Panc1 (cell line): ENCODE results near the gene ZNF865. TPM values are rescaled to one million over a fixed set of nuclear protein-coding genes. Genes with fewer than 3 reads are reported as not detected.

Source experiments
- ATAC-seq: fragments of 200-7000 bp; cut with Tn5 transposase; 2 replicates; pipeline ENCODE4 v1.9.1; 2020; ENCODE audit warnings: mild to moderate bottlenecking, moderate library complexity
- BruUV-seq: library from RNA; stranded (reverse); fragments of 400-500 nt; replicated peaks from 2 replicates; lab custom pipeline; 2021; lab: Mats Ljungman, UMichigan
- CTCF ChIA-PET: fragments of 300-600 bp; sonication (Branson Sonifier 250); formaldehyde crosslinking; loops from one replicate; lab custom pipeline; 2022; ENCODE audit warnings: antibody characterized with exemption; lab: Charles Lee
- POLR2A ChIA-PET: fragments of 300-600 bp; sonication (Branson Sonifier 250); formaldehyde crosslinking; loops from one replicate; lab custom pipeline; 2022; ENCODE audit warnings: antibody characterized with exemption; lab: Charles Lee
- DNase-seq: peaks from one replicate; pipeline ENCODE4 v3.0.0-alpha.2; 2010; ENCODE audit warnings: low read depth, low spot score
- H3K27ac ChIP-seq: 2 replicates; pipeline ENCODE4 v1.5.1; 2011; ENCODE audit warnings: mild to moderate bottlenecking, low read length, inconsistent platforms
- H3K27me3 ChIP-seq: fragments of 200-500 bp; sonication (Bioruptor generic); 2 replicates; pipeline ENCODE4 v1.6.0; 2014; ENCODE audit warnings: low read length, inconsistent platforms; ENCODE audit not compliant: control insufficient read depth, insufficient read depth
- H3K36me3 ChIP-seq: fragments of 200-500 bp; sonication (Bioruptor generic); 2 replicates; pipeline ENCODE4 v1.5.1; 2014; ENCODE audit warnings: inconsistent platforms, mild to moderate bottlenecking, low read length, moderate library complexity; ENCODE audit not compliant: control insufficient read depth, insufficient read depth
- H3K4me1 ChIP-seq: 2 replicates; pipeline ENCODE4 v1.5.1; 2011; ENCODE audit warnings: inconsistent platforms, mild to moderate bottlenecking, low read length, moderate library complexity; ENCODE audit not compliant: control insufficient read depth, insufficient read depth
- H3K4me3 ChIP-seq, 2 experiments: 2 replicates each; pipeline ENCODE4 v1.5.1; 2011 to 2012; ENCODE audit warnings: low read depth in 2 of 2, low read length in 2 of 2, mild to moderate bottlenecking in 2 of 2, inconsistent platforms in 1 of 2, moderate library complexity in 1 of 2
- H3K9me3 ChIP-seq: fragments of 200-500 bp; sonication (Bioruptor generic); 2 replicates; pipeline ENCODE4 v1.5.1; 2014; ENCODE audit warnings: low read depth, mild to moderate bottlenecking, inconsistent platforms, low read length, moderate library complexity; ENCODE audit not compliant: control insufficient read depth, insufficient read depth
- CTCF ChIP-seq: fragments of 450-650 bp; IDR thresholded peaks from 2 replicates; pipeline ENCODE4 v1.5.1; 2017; ENCODE audit warnings: mild to moderate bottlenecking
- POLR2AphosphoS5 ChIP-seq: IDR thresholded peaks from 2 replicates; pipeline ENCODE4 v1.6.1; 2012; ENCODE audit warnings: mild to moderate bottlenecking, low read depth, low read length, moderate library complexity
- SIN3A ChIP-seq: IDR thresholded peaks from 2 replicates; pipeline ENCODE4 v1.6.1; 2012; ENCODE audit warnings: low read depth, mild to moderate bottlenecking, low read length, moderate library complexity, borderline replicate concordance; ENCODE audit not compliant: insufficient read depth
- TCF7L2 ChIP-seq: IDR thresholded peaks from 2 replicates; pipeline ENCODE4 v1.6.1; 2011; ENCODE audit warnings: mild to moderate bottlenecking, low read depth, low read length, inconsistent platforms
- in situ Hi-C: cut with HindIII; loops from 2 replicates; pipeline ENCODE4 v1.10.0; 2016; ENCODE audit warnings: low sequenced_read_pairs, low pct_unique_long_range_greater_than_20kb
- intact Hi-C: fragments of 100-400 bp; cut with micrococcal nuclease; formaldehyde crosslinking; loops from one replicate; pipeline ENCODE4 v1.10.0; 2022; ENCODE audit not compliant: unreplicated experiment
- total RNA-seq: library from RNA; stranded (reverse); gene quantifications from one replicate; pipeline ENCODE4 v1.2.1, GENCODE V29; 2021; ENCODE audit not compliant: unreplicated experiment
- TF ChIP-seq, protein P1 (sequence below), 2 experiments: IDR thresholded peaks; 2 replicates each; pipeline ENCODE4 v1.6.1; 2011 to 2012; ENCODE audit warnings: low read depth in 2 of 2, control low read depth in 1 of 2, low read length in 1 of 2, mild to moderate bottlenecking in 1 of 2, moderate library complexity in 1 of 2; ENCODE audit not compliant: insufficient read depth in 1 of 2

Gene ZNF865
- total RNA-seq, 1 experiment from 2014 or later, result 25.6 TPM

DNA sequence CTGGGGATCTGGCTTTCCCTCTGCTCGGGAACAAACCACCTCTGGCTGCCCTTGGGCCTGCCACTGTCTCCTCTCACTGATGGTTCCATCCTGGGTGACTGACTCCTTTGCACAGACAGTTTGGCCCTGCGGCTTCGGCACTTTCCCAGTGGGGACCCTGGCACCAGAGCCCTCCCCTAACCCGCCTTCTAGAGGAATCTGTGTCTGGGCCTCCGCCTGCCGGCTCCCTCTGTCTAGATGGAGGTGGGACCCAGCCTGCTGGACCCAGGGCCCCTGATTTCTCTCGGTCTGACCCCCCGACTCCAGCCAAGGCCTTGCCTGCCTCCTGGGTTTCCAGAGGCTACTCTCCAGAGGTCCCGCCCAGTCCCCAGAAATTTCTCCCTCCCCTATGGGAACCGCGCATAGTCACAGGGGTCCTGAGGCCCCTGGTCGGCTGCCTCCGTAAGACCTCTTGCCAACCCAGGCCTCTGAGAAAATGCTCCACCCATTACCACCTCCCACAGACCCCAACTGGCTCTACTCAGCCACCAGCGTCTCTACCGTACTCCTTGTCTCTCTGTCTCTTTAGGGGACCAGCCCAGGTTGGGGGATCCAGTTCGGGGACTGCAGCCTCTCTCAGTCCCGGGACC is 45.3 kb downstream of the ZNF865 start:
- no peaks in the 10 kb centered on the region for H3K27me3 ChIP-seq
- DNase-seq (no peak), ATAC-seq (no peak)
- intact Hi-C loops (no loop called here), in situ Hi-C loops (no loop called here)
- H3K36me3 ChIP-seq, result peaks cover 5% of the 10 kb centered on the region; the same call in 1 of the 2 replicates
- no peaks in the 10 kb centered on the region for H3K9me3 ChIP-seq
- CTCF ChIA-PET, result no interaction called here
- peaks cover 20% of the 10 kb centered on the region for H3K4me1 ChIP-seq
- POLR2A ChIA-PET, result no interaction called here
- TF ChIP-seq, protein P1, sequence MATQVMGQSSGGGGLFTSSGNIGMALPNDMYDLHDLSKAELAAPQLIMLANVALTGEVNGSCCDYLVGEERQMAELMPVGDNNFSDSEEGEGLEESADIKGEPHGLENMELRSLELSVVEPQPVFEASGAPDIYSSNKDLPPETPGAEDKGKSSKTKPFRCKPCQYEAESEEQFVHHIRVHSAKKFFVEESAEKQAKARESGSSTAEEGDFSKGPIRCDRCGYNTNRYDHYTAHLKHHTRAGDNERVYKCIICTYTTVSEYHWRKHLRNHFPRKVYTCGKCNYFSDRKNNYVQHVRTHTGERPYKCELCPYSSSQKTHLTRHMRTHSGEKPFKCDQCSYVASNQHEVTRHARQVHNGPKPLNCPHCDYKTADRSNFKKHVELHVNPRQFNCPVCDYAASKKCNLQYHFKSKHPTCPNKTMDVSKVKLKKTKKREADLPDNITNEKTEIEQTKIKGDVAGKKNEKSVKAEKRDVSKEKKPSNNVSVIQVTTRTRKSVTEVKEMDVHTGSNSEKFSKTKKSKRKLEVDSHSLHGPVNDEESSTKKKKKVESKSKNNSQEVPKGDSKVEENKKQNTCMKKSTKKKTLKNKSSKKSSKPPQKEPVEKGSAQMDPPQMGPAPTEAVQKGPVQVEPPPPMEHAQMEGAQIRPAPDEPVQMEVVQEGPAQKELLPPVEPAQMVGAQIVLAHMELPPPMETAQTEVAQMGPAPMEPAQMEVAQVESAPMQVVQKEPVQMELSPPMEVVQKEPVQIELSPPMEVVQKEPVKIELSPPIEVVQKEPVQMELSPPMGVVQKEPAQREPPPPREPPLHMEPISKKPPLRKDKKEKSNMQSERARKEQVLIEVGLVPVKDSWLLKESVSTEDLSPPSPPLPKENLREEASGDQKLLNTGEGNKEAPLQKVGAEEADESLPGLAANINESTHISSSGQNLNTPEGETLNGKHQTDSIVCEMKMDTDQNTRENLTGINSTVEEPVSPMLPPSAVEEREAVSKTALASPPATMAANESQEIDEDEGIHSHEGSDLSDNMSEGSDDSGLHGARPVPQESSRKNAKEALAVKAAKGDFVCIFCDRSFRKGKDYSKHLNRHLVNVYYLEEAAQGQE (IDR thresholded peaks at IDR 0.05; ENCODE audit: insufficient read depth in 1 of 2, low read depth in 2 of 2, low read length in 1 of 2), result no peak
- TF ChIP-seq SIN3A, result no peak
- TF ChIP-seq POLR2AphosphoS5, result no peak
- TF ChIP-seq TCF7L2, result no peak
- no peak for TF ChIP-seq CTCF
- no TSS peak for BruUV-seq
- peak overlapping the region; percentile 41; the same call in 1 of the 2 replicates for H3K27ac ChIP-seq
- no peak overlapping the region for H3K4me3 ChIP-seq

DNA sequence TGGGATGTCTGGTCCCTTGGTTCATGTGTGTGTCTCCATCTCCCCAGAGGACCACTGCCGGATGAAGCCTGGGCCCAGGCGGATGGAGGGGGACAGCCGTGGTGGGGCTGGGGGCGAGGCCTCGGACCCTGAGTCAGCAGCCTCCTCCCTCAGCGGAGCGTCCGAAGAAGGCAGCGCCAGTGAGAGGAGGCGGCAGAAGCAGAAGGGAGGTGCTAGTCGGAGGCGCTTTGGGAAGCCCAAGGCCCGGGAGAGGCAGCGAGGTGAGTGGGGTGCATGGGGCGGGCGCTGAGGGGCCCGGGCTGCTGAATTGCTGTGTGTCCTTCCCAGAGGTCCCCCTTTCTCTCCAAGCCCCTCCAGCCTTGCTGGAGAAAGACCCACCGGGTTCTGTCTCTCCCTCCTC is 45.8 kb downstream of the ZNF865 start:
- ChIA-PET POLR2A (no interaction called here), CTCF (no interaction called here)
- H3K4me1 ChIP-seq, result peaks cover 20% of the 10 kb centered on the region
- H3K27me3 ChIP-seq, result no peaks in the 10 kb centered on the region
- in situ Hi-C loops, result no loop called here
- intact Hi-C loops, result no loop called here
- H3K9me3 ChIP-seq, result no peaks in the 10 kb centered on the region
- TF ChIP-seq POLR2AphosphoS5 (no peak), CTCF (no peak), SIN3A (no peak), TCF7L2 (no peak)
- TF ChIP-seq, protein P1 (IDR thresholded peaks at IDR 0.05; ENCODE audit: insufficient read depth in 1 of 2, low read depth in 2 of 2, low read length in 1 of 2), result no peak
- DNase-seq, result no peak
- peaks cover 10% of the 10 kb centered on the region; the same call in 1 of the 2 replicates for H3K36me3 ChIP-seq
- ATAC-seq, result no peak
- BruUV-seq, result no TSS peak
- no peak overlapping the region for H3K27ac ChIP-seq
- no peak overlapping the region for H3K4me3 ChIP-seq
